Heart right ventricle (tissue), 16 donors: ENCODE results near the gene THSD4. TPM values are rescaled to one million over a fixed set of nuclear protein-coding genes. Genes with fewer than 3 reads are reported as not detected.

Experiments
- ATAC-seq, 8 donors: fragments of 200-7000 bp; cut with Tn5 transposase; one replicate each; pipeline ENCODE4 v1.9.1; 2020; ENCODE audit warnings: mild to moderate bottlenecking in 8 of 8, moderate library complexity in 8 of 8, moderate number of reproducible peaks in 1 of 8
- DNase-seq, 2 donors: peaks; one replicate each; pipeline ENCODE4 v3.0.0-alpha.2; 2020
- H3K27ac ChIP-seq, 10 donors: fragments of 200-600 bp; sonication (generic) in 2 of 10; one replicate each; pipeline versions ENCODE4 v1.5.0 to v1.8.0; 2020 to 2022; ENCODE audit warnings: mild to moderate bottlenecking in 3 of 10
- H3K27me3 ChIP-seq, 7 donors: fragments of 200-600 bp; one replicate each; pipeline ENCODE4 v1.8.0; 2021 to 2022; ENCODE audit warnings: mild to moderate bottlenecking in 2 of 7
- H3K36me3 ChIP-seq, 9 donors: fragments of 200-600 bp; sonication (generic) in 1 of 9; one replicate each; pipeline versions ENCODE4 v1.5.0 to v1.8.0; 2020 to 2022; ENCODE audit warnings: mild to moderate bottlenecking in 2 of 9
- H3K4me1 ChIP-seq, 9 donors: fragments of 200-600 bp; sonication (generic) in 1 of 9; one replicate each; pipeline versions ENCODE4 v1.5.0 to v1.8.0; 2020 to 2022; ENCODE audit warnings: mild to moderate bottlenecking in 4 of 9
- H3K4me3 ChIP-seq, 10 donors: fragments of 200-600 bp; sonication (generic) in 2 of 10; one replicate each; pipeline versions ENCODE4 v1.5.0 to v1.8.0; 2020 to 2022; ENCODE audit warnings: mild to moderate bottlenecking in 7 of 10, moderate library complexity in 2 of 10
- H3K9me3 ChIP-seq, 11 donors: fragments of 200-600 bp in 10 of 11; sonication (generic) in 2 of 11; one replicate each; pipeline versions ENCODE4 v1.5.0 to v1.8.0; 2013 to 2022; ENCODE audit warnings: mild to moderate bottlenecking in 2 of 11, control low read depth in 1 of 11, moderate library complexity in 1 of 11
- WGBS, 2 donors: extraction: QIAGEN DNeasy Blood & Tissue Kit; methylation state at CpG; one replicate each; pipeline ENCODE4 v1.1.7; 2013; ENCODE audit warnings: inconsistent platforms in 1 of 2; 5-methylcytosine and 5-hydroxymethylcytosine counted together
- intact Hi-C, 10 donors: fragments of 100-400 bp; cut with DNase I; formaldehyde crosslinking; loops; one replicate each; pipeline versions ENCODE4 v1.11.1 to v1.14.2; 2022
- polyA plus RNA-seq, 2 donors: library from polyadenylated mRNA; stranded (reverse); fragments of 200-250 nt; gene quantifications; one replicate each; pipeline ENCODE4 v1.2.3, GENCODE V29; 2013
- total RNA-seq, 10 donors: library from RNA; stranded (reverse); fragmentation: NEBNext Ultra II Directional in 3 of 10; extraction: Animal tissue kit (Norgen Biotek cat#: 25700) in 3 of 10; gene quantifications; one replicate each; pipeline versions ENCODE4 v1.2.1 to v1.2.4, GENCODE V29; 2021 to 2023
- TF ChIP-seq, protein P1 (sequence below), 9 donors: fragments of 200-600 bp; sonication (generic) in 2 of 9; IDR thresholded peaks; one replicate each; pipeline versions ENCODE4 v1.5.0 to v1.8.0; 2021 to 2022; ENCODE audit warnings: antibody characterized with exemption in 9 of 9, mild to moderate bottlenecking in 5 of 9, moderate library complexity in 1 of 9
- donor health status: Arrhythmogenic right ventricular cardiomyopathy.
- donor health status: ischemic (EF 13 %, LVEDD 7.1; RV severe dilation, severe dysfunction).
- donor health status: healthy with polysubstance abuse.
- donor health status: DM: no; HTN: yes; CAD: no.
- donor health status: DM: no; HTN: no; CAD: no.
- donor health status: ischemic (EF 25% LVEDD 6.9; RV normal size, moderate dysfunction).
- donor health status: ischemic (EF 25% LVEDD 5.7; RV mildly dilated, moderate dysfunction).
- donor health status: healthy.
- donor health status: DM: yes; HTN: yes; CAD: no.
- donor health status: Ischemic cardiomyopathy.
- donor health status: ischemic (EF 35%, LVEDD 5.7; RV mildly dilated, moderate dysfunction).
- donor health status: nonischemic (EF 11% LVEDD 7.7; RV severe dilation, severe dysfunction).
- donor health status: DM: yes; HTN: yes; CAD: no.
- donor health status: PGD.
- donor health status: ischemic (EF 29% LVEDD 5.4; RV normal size, mild dysfunction).
- donor health status: nonischemic (EF 23%, LVEDD 6.1; RV moderate dilation, normal function).

The THSD4 gene
- total and polyA plus RNA-seq, 12 donors, result 20.8 to 212 (median 139) TPM

DNA sequence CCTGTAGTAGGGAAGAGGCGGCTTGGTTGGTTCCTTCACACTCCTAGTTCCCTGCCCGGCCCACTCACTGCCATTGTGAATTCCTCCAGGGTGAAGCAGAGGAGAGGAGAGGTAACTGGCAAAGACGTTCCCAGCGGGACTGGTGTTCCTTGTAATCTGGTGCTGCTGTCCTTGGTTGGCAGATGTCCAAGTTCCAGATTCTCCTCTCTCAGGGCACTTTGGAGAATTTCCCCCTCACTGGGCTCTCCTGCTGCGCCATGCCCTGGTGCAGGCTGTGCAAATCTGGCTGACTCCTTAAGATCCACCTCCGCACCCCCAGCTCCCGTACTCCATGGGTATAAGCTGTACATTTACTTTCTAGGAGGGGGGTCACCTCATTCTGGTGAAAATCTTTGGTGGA, 37.3 kb downstream of the THSD4 start:
- ATAC-seq (no peak), DNase-seq (no peak)
- H3K27ac ChIP-seq, result peak overlapping the region in 9 of 10 donors; percentile 10 to 90 (median 48)
- TF ChIP-seq, protein P1, sequence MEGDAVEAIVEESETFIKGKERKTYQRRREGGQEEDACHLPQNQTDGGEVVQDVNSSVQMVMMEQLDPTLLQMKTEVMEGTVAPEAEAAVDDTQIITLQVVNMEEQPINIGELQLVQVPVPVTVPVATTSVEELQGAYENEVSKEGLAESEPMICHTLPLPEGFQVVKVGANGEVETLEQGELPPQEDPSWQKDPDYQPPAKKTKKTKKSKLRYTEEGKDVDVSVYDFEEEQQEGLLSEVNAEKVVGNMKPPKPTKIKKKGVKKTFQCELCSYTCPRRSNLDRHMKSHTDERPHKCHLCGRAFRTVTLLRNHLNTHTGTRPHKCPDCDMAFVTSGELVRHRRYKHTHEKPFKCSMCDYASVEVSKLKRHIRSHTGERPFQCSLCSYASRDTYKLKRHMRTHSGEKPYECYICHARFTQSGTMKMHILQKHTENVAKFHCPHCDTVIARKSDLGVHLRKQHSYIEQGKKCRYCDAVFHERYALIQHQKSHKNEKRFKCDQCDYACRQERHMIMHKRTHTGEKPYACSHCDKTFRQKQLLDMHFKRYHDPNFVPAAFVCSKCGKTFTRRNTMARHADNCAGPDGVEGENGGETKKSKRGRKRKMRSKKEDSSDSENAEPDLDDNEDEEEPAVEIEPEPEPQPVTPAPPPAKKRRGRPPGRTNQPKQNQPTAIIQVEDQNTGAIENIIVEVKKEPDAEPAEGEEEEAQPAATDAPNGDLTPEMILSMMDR (IDR thresholded peaks at IDR 0.05), result no peak
- H3K4me3 ChIP-seq, result no peak overlapping the region
- intact Hi-C loops, result no loop called here
- H3K4me1 ChIP-seq, result peaks cover 0 to 75% (median 34%) of the 10 kb centered on the region in 9 donors
- 69 to 77% methylated on average over 7 of the region's 7 CpGs for WGBS, 2 donors
- H3K9me3 ChIP-seq, result no peaks in the 10 kb centered on the region
- peaks cover 0 to 14% (median 0%) of the 10 kb centered on the region in 9 donors for H3K36me3 ChIP-seq
- no peaks in the 10 kb centered on the region for H3K27me3 ChIP-seq

DNA sequence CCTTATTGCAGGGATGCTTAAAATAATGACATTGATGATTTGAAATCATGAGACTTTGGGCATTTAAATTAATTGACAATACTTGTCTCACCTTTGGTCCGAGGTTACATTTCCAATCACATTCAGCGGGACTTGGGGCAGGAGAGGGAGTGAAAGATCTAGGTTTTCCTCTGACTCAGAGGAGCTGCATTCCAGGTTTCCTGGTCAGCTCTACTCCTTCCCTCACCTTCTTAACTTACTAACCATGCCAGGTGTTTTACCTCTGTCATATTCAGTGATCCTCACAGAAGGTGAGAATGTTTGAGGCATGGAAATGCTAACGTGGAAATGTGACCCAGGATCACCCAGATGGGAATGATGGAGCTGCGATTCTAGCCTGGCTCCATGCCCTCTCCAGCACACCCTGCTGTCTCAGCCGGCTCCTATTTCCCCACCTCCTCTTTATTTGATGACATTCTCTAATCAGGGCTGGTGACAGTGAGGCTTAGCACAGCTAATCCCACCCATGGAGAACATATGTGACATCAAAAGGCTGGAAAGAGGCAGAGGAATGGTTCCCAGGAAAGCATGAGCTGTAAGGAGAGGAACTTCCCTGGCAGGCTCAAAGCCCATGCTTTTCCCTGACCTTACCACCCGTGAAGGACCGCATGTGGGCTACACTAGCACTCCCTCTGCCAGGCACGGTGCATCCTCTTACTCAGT, 38.7 kb downstream of the THSD4 start:
- TF ChIP-seq, protein P1 (IDR thresholded peaks at IDR 0.05), result no peak
- Histone ChIP-seq H3K9me3 (no peaks in the 10 kb centered on the region), H3K36me3 (peaks cover 0 to 14% (median 0%) of the 10 kb centered on the region in 9 donors), H3K27me3 (no peaks in the 10 kb centered on the region), H3K27ac (peak overlapping the region in 8 of 10 donors; percentile 46 to 90 (median 60)), H3K4me1 (peaks cover 0 to 61% (median 32%) of the 10 kb centered on the region in 9 donors), H3K4me3 (no peak overlapping the region)
- ATAC-seq (peak in 6 of 8 donors; percentile 23 to 80 (median 58)), DNase-seq (no peak)
- intact Hi-C loops, result no loop called here
- 36 to 47% methylated on average over 8 of the region's 8 CpGs for WGBS, 2 donors

DNA sequence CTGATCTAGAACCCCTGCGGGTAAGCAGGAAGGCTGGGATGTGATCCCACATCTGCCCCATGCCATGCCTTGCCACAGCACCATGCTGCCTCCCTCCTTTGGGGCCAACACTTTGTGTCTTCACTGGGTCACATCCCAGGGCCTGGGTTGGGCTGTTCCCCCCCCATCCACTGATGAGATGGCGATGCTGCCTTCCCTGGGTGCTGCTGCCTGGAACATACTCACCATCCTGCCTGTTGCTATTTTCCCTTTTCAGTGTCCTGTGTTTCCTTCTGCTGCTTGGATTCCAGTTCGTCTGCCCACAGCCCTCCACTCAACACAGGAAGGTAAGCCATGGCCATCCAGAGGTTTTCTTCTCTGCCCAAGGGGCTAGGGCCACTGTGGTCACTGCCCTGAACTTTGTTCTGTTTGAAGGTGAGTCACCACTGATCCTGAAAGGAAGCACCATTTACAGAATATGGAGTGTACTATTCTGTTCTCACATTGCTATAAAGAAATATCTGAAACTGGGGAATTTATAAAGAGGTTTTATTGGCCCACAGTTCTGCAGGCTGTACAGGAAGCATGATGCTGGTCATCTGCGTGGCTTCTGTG, 39.4 kb downstream of the THSD4 start:
- H3K27ac ChIP-seq, result peak overlapping the region in 8 of 10 donors; percentile 46 to 90 (median 60)
- H3K36me3 ChIP-seq, result peaks cover 0 to 14% (median 0%) of the 10 kb centered on the region in 9 donors
- no peak for DNase-seq
- TF ChIP-seq, protein P1 (IDR thresholded peaks at IDR 0.05), result no peak
- intact Hi-C loops, result no loop called here
- peaks cover 0 to 54% (median 24%) of the 10 kb centered on the region in 9 donors for H3K4me1 ChIP-seq
- 77% methylated on average over 4 of the region's 4 CpGs for WGBS, 2 donors
- peak in 2 of 8 donors; percentile 4 to 8 for ATAC-seq
- no peaks in the 10 kb centered on the region for H3K27me3 ChIP-seq
- no peak overlapping the region for H3K4me3 ChIP-seq
- no peaks in the 10 kb centered on the region for H3K9me3 ChIP-seq

DNA sequence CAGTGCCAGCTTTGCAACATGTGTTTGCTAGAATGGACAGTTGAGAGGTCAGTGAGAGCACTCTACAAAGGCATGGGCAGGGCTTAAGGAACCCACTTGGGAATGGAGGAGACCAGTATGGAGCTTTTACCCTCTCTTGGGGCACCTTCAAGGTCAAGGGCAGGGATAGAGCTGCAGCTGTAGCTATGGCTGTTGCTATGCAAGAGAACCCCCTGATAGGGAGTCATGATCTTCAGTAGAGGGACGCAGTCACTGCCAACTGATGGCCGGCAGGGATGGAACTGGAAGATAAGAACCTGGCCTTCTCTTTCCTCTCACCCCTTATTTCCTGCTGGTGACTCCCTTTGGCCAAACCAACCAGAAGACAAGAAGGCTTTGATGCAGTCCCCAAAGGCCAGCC, 40.3 kb downstream of the THSD4 start:
- DNase-seq (no peak), ATAC-seq (no peak)
- no peaks in the 10 kb centered on the region for H3K27me3 ChIP-seq
- peaks cover 0 to 45% (median 19%) of the 10 kb centered on the region in 9 donors for H3K4me1 ChIP-seq
- H3K9me3 ChIP-seq, result no peaks in the 10 kb centered on the region
- peak overlapping the region in 7 of 10 donors; percentile 10 to 61 (median 46) for H3K27ac ChIP-seq
- H3K36me3 ChIP-seq, result peaks cover 0 to 14% (median 0%) of the 10 kb centered on the region in 9 donors
- intact Hi-C loops, result no loop called here
- TF ChIP-seq, protein P1 (IDR thresholded peaks at IDR 0.05), result no peak
- 56 to 77% methylated on average over 2 of the region's 2 CpGs for WGBS, 2 donors
- no peak overlapping the region for H3K4me3 ChIP-seq
